H7 (cell line): Measurements from ENCODE around the gene SRPRB. TPM values are rescaled to one million over a fixed set of nuclear protein-coding genes. Genes with fewer than 3 reads are reported as not detected.

Source experiments
- DNase-seq: peaks from one replicate; pipeline ENCODE4 v3.0.0; 2012
- H3K27me3 ChIP-seq: 2 replicates; pipeline ENCODE4 v1.6.0; 2011; ENCODE audit warnings: mild to moderate bottlenecking, low read length; ENCODE audit not compliant: control insufficient read depth, insufficient read depth
- H3K36me3 ChIP-seq: replicated peaks from 2 replicates; pipeline ENCODE4 v1.5.1; 2011; ENCODE audit warnings: low read length; ENCODE audit not compliant: control insufficient read depth, insufficient read depth
- H3K4me3 ChIP-seq: 2 replicates; pipeline ENCODE4 v1.5.1; 2011; ENCODE audit warnings: low read depth, mild to moderate bottlenecking, control low read depth, low read length, moderate library complexity; ENCODE audit not compliant: insufficient read depth
- total RNA-seq: library from RNA; depleted of rRNA; stranded (reverse); fragments of >200 nt; shearing (Covaris generic); gene quantifications from 2 replicates; pipeline ENCODE4 v1.2.3, GENCODE V29; 2014; rRNA removed

SRPRB gene, protein sequence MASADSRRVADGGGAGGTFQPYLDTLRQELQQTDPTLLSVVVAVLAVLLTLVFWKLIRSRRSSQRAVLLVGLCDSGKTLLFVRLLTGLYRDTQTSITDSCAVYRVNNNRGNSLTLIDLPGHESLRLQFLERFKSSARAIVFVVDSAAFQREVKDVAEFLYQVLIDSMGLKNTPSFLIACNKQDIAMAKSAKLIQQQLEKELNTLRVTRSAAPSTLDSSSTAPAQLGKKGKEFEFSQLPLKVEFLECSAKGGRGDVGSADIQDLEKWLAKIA
- total RNA-seq: 26.5 and 27.7 TPM in 2 replicates

DNA sequence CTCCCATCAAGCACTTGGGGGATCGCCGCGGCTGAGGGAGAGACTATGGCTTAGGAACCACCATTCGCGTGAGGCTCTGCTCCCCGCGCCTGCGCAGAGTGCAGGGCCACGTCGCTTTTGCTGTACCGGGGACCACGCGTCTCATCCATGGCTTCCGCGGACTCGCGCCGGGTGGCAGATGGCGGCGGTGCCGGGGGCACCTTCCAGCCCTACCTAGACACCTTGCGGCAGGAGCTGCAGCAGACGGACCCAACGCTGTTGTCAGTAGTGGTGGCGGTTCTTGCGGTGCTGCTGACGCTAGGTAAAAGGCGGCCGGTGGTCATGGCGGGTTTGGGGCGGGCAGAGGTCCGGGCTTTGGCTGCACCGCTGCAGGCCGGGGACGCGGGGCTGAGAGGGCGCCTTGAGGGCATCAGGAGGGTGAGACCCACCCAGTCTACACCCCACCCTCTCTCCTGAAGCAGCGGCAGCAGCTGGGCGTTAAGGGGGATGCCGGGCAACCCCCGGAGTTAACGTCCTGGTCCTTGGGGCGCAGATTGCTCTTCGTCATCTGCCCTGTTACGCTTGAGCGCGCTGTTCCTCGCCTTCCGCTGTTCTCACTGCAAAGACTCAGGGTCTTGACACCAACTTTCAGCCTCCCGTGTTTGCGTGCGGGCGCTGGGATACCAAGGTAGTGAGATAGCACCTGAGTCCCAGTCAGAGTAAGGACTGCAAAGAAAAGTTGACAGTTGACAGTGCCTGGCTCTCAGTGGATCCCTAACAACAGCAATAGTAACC, at the start of gene SRPRB:
Gene SRPRB, plus strand, starts transcription at position 114 of the 774 bp plus-strand sequence. Its CDS starts 34 bp downstream, at position 148.
- Histone ChIP-seq H3K4me3 (peak within 1 kb of the TSS; percentile 96), H3K36me3 (peaks cover 8% of the 10 kb centered on the region), H3K27me3 (no peaks in the 10 kb centered on the region)
- peak; percentile 94 for DNase-seq

DNA sequence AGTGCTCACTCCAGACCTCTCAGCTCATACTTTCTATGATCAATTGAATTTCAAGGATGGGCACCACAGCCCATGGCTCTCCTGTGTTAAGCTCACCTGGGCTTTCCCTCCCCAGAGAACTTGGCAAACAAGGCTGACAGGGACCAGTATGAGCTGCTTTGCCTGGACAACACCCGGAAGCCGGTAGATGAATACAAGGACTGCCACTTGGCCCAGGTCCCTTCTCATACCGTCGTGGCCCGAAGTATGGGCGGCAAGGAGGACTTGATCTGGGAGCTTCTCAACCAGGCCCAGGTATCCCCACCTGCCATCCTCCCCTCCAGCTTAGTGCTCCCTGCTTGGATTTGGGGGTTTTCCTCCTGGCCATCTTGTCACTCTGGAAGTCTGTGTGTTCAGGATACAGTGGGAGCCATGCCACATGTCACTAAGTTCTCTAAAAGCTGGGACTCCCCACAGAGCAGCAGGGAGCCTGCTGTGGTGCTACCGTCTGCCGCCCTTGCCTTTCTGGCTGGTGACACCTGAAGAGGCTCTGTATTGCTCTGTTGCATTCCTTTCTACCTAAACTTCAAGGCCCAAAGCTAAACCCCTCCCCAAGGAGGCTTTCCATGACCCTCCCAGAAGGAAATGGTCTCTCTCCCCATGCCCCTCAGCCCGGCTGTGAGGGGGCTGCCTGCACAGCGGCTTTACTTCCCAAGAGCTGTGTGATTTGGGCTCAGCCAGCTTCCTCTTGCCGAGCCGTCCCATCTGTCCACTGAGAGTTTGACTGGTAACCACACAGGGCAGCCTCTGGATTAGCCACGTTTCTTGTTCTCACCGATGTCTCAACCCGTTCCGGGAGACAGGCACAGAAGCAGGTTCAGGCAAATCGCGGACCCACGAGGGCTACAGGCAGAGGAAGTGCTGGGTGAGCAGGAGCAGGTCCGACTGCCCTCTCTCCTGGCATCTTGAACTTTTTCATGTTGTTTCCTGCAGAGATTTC, 48.6 kb upstream of the SRPRB start:
- Histone ChIP-seq H3K4me3 (no peak overlapping the region), H3K36me3 (no peaks in the 10 kb centered on the region), H3K27me3 (no peaks in the 10 kb centered on the region)
- DNase-seq: no peak

DNA sequence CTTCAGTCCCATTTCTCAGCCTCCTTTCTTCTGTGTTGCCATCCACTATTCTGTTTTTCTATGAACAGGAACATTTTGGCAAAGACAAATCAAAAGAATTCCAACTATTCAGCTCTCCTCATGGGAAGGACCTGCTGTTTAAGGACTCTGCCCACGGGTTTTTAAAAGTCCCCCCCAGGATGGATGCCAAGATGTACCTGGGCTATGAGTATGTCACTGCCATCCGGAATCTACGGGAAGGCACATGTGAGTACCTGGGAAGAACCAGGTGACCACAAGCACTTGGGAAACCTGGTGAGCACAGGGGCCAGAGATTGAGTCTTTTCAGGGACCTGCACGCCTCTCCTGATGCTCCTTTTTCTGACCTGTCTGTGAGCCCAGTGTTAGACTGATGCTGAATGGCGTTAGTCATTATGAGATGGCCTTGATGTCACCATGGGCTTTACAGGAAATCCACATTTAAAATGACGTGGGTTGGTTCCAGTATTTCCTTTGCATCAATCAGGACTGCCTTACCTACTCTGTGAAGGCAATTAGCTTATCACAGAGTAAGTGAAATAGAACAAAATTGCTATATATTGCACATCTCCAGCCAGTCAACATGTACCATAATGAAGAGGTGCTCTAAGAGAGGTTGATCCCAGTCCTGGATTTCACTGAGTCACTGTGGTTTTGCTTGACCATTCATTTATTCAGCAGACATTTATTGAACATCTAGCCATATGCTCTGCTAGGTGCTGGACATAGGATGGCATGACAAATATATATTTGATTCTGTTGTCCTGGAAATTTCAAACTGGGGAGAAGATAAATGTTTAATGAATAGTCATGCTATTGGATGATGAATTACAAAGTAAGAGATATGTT, 47.7 kb upstream of the SRPRB start:
- no peak overlapping the region for H3K4me3 ChIP-seq
- H3K36me3 ChIP-seq: no peaks in the 10 kb centered on the region
- DNase-seq: no peak
- no peaks in the 10 kb centered on the region for H3K27me3 ChIP-seq

DNA sequence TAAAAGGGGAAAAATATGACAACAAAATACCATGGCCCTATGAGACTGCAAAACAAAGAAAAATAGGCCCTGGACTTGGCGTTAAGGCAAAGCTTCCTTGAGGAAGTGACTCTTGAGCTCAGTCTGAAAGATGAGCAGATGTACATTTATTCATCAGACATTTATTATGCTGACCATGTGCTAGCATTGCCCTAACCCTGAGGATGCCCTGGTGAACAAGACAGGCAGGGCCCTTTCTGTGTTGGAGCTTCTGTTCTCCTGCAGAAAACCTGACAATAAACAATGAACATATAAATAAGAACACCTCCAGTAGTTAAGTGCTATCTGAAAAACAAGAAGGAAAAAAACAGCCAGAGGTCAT, 47.1 kb upstream of the SRPRB start:
- H3K36me3 ChIP-seq: no peaks in the 10 kb centered on the region
- H3K27me3 ChIP-seq: no peaks in the 10 kb centered on the region
- no peak overlapping the region for H3K4me3 ChIP-seq
- DNase-seq: no peak

DNA sequence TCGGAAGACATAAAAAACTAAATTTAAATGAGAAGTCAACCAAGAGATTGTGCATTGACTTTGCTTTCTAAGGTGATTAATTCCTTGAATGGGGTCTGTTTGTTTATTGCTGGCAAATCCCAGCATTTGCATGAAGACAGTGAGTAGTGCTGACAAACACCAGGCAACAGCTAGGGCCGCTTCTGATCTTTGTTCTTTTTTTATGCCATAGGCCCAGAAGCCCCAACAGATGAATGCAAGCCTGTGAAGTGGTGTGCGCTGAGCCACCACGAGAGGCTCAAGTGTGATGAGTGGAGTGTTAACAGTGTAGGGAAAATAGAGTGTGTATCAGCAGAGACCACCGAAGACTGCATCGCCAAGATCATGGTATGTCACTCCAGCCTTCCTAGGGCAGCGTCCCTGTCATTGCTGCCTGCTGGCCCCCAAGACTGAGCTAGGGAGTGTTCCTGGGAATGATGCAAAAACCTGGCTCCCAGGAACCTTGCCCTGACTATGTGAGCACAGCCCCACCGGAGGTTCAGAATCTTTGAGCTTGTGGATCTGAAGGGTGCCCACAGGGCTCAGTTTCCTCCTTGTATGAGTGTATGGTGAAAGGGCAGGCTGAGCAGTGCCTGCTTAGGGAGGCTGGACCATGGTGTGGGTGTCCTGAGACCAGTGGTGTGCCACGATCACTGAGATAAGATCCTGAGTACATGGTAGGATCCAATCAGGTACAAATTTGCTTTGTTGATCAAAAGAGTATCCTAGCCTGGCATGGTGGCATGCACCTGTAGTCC, 46.5 kb upstream of the SRPRB start:
- H3K27me3 ChIP-seq: no peaks in the 10 kb centered on the region
- H3K4me3 ChIP-seq: no peak overlapping the region
- no peaks in the 10 kb centered on the region for H3K36me3 ChIP-seq
- no peak for DNase-seq

DNA sequence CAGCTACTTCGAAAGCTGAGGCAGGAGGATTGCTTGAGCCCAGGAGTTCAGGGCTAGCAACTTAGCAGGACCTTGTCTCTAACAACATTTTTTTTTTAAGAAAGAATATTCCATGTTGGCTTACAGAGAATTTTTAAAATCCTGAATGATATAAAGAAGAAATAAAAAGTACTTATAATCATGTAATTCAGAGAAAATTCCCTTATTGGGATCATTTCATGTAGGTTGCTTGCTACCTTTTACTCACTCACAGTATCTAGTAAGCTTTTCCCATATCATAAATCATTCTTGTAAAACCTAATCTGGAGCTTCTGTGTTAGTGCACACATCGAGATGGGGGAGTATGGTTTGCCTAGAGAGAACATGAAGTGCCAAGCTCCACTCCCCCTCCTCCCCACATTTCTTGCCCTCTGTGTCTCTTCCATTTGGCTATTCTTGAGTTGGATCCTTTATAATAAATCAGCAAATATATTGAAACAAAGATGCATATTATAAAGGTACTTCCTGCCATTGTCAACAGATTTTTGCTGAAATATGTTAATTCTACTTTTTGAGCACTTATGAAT, 45.8 kb upstream of the SRPRB start:
- DNase-seq: no peak
- no peak overlapping the region for H3K4me3 ChIP-seq
- no peaks in the 10 kb centered on the region for H3K36me3 ChIP-seq
- no peaks in the 10 kb centered on the region for H3K27me3 ChIP-seq

DNA sequence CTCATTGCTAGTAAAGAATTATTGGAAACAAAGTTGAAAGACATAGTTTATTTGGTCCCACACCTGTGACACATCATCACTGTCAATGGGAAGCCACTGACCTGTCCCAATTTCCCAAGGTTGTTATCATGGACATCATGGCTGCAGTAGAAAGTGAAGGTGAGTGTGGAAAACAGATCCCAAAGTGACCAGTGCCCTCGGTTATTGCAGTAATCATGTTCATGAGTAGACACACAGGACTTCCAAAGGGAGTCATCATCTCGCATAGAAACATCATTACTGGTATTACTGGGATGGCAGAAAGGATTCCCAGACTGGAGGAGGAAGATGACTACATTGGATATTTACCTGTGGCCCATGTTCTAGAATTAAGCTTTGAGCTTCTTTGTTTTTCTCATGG, 44.7 kb upstream of the SRPRB start:
- no peaks in the 10 kb centered on the region for H3K27me3 ChIP-seq
- H3K36me3 ChIP-seq: no peaks in the 10 kb centered on the region
- no peak overlapping the region for H3K4me3 ChIP-seq
- DNase-seq: no peak

DNA sequence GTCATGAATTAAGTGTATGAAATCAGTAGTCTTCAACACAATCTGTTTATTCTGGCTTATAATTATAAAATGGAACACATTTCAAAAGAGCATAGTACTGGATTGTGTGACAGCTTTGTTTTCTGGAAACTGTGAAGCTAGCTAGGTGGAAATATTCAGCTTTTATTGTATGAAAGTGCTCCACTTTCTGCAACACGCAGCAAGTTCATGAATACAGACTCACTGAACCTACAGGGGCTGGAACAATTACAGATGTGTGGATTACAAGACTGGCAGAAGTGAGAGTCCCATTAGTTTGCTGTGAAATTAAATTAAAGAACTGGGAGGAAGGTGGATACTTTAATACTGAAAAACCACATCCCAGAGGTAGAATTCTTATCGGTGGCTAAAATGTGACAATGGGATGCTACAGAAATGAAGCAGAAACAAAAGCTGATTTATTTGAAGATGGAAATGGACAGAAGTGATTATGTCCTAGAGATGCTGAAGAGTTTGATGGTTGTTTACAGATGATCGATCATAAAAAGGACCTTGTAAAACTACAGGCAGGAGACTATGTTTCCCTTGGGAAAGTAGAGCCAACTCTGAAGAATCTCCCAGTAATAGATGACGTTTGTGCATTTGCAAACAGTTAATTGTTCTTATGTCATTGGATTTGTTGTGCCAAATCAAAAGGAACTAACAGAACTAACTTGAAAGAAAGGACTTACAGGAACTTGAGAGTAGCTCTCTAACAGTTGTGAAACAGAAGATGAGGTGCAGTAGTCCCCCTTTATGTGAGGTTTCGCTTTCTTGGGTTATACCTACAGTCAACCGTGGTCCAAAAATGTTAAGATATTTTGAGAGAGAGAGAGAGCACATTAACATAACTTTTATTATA, 43.8 kb upstream of the SRPRB start:
- H3K36me3 ChIP-seq: no peaks in the 10 kb centered on the region
- H3K27me3 ChIP-seq: no peaks in the 10 kb centered on the region
- no peak overlapping the region for H3K4me3 ChIP-seq
- no peak for DNase-seq

DNA sequence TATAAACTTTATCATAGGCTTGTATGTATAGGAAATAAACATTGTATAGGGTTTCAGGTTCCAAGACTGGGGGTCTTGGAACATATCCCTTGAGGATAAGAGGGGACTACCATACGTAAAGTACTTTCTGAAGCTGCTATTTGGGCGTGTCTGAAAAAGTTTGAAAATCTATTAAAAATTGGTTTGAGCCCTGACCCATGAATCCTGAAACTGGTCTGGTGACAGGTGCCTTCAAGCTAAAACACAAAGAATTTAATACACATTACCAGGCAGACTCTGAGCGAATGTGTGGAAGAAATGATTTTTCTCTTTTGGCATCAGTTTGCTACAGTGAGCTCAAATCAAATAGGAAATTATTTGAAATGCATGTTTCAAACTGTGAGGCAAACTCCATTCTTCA, 43.1 kb upstream of the SRPRB start:
- H3K27me3 ChIP-seq: no peaks in the 10 kb centered on the region
- H3K36me3 ChIP-seq: no peaks in the 10 kb centered on the region
- no peak overlapping the region for H3K4me3 ChIP-seq
- DNase-seq: no peak

DNA sequence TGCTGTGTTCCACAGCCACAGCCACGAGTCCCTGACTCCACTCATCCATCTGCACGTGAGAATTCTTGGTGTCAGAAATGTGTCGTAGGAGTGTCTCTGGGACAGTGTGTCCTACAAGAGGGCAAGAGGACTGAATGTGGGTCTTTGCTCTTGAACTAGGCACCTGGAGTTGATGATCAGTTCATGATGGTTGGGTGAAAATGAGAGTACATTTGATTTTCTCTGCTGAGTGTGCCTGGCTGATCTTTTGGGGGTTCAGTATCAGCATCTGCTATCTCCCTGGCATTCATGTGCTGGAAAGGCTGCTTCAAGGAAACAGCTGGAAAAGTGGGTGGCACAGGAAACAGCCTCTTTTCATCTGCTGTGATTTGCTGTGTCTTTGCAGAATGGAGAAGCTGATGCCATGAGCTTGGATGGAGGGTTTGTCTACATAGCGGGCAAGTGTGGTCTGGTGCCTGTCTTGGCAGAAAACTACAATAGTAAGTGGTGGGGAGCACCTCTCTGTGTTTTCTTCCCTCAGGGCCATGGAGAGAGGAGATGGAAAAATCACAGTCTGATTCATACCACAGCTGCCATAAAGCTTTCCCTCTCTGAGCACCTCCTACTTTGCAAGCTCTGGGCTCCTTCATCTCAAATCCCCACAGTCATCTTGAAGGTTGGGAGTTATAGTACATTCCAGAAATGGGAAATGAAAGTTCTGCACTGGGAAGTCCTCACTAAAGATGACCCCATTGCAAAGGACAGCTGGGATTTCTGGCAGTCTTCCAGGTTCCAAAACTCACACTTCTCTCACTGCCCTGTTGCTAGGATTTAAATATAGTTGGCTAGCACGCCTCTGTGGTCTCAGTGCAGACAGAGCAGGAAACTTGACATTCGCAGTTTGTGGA, 41.6 kb upstream of the SRPRB start:
- no peaks in the 10 kb centered on the region for H3K36me3 ChIP-seq
- no peak for DNase-seq

DNA sequence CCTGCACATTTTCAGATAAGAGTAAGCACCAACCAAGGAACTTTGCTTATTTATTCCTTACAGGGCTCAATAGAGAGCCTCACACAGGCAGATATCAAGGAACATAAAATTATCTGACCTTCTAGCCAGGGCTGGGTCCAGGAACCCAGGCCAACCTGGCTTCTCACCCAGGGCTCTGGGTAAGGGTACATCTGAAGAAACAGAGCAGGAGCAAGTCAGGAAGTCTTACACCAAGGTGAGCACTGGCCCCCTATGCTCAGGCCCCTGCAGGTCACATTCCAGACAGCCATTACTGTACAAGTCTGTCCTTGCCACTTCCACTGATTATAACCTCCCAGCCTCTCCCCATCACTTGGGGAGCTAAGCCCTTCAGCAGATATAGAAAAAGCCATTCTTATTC, 40.4 kb upstream of the SRPRB start:
- DNase-seq: no peak
- H3K27me3 ChIP-seq: no peaks in the 10 kb centered on the region
- no peaks in the 10 kb centered on the region for H3K36me3 ChIP-seq
- no peak overlapping the region for H3K4me3 ChIP-seq

More for the DNA sequence above, 41.6 kb upstream of the SRPRB start:
- Histone ChIP-seq H3K27me3 (no peaks in the 10 kb centered on the region), H3K4me3 (no peak overlapping the region)

DNA sequence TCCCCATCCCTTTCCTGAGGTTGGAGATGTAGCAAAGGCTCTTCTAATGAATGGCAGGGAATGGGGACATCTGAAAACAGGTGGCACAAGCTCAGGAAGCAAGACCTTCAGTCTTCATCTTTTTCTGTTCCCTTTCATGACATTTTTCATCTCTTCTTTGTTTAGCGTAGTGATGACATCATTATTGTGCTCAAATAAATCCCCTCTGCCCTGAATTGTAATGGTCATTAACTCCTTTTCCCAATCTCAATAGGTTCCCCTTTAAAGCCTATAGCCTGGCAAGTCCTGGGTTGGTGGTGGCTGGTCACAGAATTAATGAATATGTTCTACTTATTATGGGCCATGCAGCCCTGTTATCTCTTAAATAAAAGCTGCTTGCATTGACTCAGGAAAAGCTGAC, 38.0 kb upstream of the SRPRB start:
- H3K27me3 ChIP-seq: no peaks in the 10 kb centered on the region
- DNase-seq: no peak
- no peak overlapping the region for H3K4me3 ChIP-seq
- no peaks in the 10 kb centered on the region for H3K36me3 ChIP-seq
